Measurements from ENCODE around the gene GRID1. TPM values are rescaled to one million over a fixed set of nuclear protein-coding genes. Genes with fewer than 3 reads are reported as not detected.

The GRID1 gene
- polyA plus RNA-seq, 1 of the 3 experiments (the other 2 are of a cell fraction) = 0.13 TPM

GRCh38 chr10:86392723-86393094 is 26.1 kb upstream of the GRID1 start:
- no peaks in the 10 kb centered on the region for H4K20me1 ChIP-seq (ENCODE audit: insufficient read depth)
- no peaks in the 10 kb centered on the region for H3K9me3 ChIP-seq
- H3K27ac ChIP-seq (ENCODE audit: low read depth in 2 of 2, low read length in 1 of 2) = no peak overlapping the region
- no peak overlapping the region for H3K9ac ChIP-seq
- WGBS (ENCODE audit: low lambda C conversion rate) = 76% methylated on average over 7 of the region's 7 CpGs
- TF ChIP-seq POLR2AphosphoS5 (IDR thresholded peaks at IDR 0.05; ENCODE audit: low read depth, low read length) (no peak), IRF3 (IDR thresholded peaks at IDR 0.05; ENCODE audit: low read depth, low read length) (no peak)
- CTCF ChIA-PET = interaction anchor here (0.6 to 3.2 kb wide), 4 partner anchors 15 to 466 kb away, joined by 3 to 12 read pairs (median 8); no protein-coding TSS in a partner anchor
- H3K27me3 ChIP-seq (ENCODE audit: insufficient read depth) = no peaks in the 10 kb centered on the region; the same call in 1 of the 2 replicates
- POLR2A ChIA-PET = no interaction called here
- H3K79me2 ChIP-seq (ENCODE audit: insufficient read depth) = no peaks in the 10 kb centered on the region
- H3K36me3 ChIP-seq (replicated peaks in 1 of 2; ENCODE audit: control insufficient read depth in 1 of 2, insufficient read depth in 2 of 2, low read length in 1 of 2) = no peaks in the 10 kb centered on the region
- H3K4me3 ChIP-seq (ENCODE audit: low read depth in 2 of 2, low read length in 1 of 2) = no peak overlapping the region
- no peak for DNase-seq
- H3K4me1 ChIP-seq (ENCODE audit: control insufficient read depth in 1 of 2, insufficient read depth in 2 of 2, low read depth in 1 of 2, low read length in 1 of 2) = no peaks in the 10 kb centered on the region
- no peak overlapping the region for H3K4me2 ChIP-seq
- H2AFZ ChIP-seq (ENCODE audit: low read depth) = no peak overlapping the region
- no peaks in the 10 kb centered on the region for H3K9me2 ChIP-seq
- H3F3A ChIP-seq (replicated peaks; ENCODE audit: insufficient read depth) = no peaks in the 10 kb centered on the region

GRCh38 chr10:86391986-86392722 is 25.6 kb upstream of the GRID1 start:
- no peak for DNase-seq
- H3F3A ChIP-seq (replicated peaks; ENCODE audit: insufficient read depth) = no peaks in the 10 kb centered on the region
- no peaks in the 10 kb centered on the region for H4K20me1 ChIP-seq (ENCODE audit: insufficient read depth)
- ChIA-PET CTCF (interaction anchor here (0.5 to 3.2 kb wide), 6 partner anchors 8 to 465 kb away, joined by 3 to 12 read pairs (median 5); no protein-coding TSS in a partner anchor), POLR2A (no interaction called here)
- no peaks in the 10 kb centered on the region for H3K79me2 ChIP-seq (ENCODE audit: insufficient read depth)
- 60% methylated on average over 11 of the region's 12 CpGs for WGBS (ENCODE audit: low lambda C conversion rate)
- no peak overlapping the region for H2AFZ ChIP-seq (ENCODE audit: low read depth)
- H3K27ac ChIP-seq (ENCODE audit: low read depth in 2 of 2, low read length in 1 of 2) = no peak overlapping the region
- H3K9me2 ChIP-seq = no peaks in the 10 kb centered on the region
- no peaks in the 10 kb centered on the region; the same call in 1 of the 2 replicates for H3K27me3 ChIP-seq (ENCODE audit: insufficient read depth)
- no peaks in the 10 kb centered on the region for H3K4me1 ChIP-seq (ENCODE audit: control insufficient read depth in 1 of 2, insufficient read depth in 2 of 2, low read depth in 1 of 2, low read length in 1 of 2)
- no peak overlapping the region for H3K4me2 ChIP-seq
- no peaks in the 10 kb centered on the region for H3K36me3 ChIP-seq (replicated peaks in 1 of 2; ENCODE audit: control insufficient read depth in 1 of 2, insufficient read depth in 2 of 2, low read length in 1 of 2)
- no peak overlapping the region for H3K4me3 ChIP-seq (ENCODE audit: low read depth in 2 of 2, low read length in 1 of 2)
- no peak overlapping the region for H3K9ac ChIP-seq
- no peaks in the 10 kb centered on the region for H3K9me3 ChIP-seq
- TF ChIP-seq TCF12 (IDR thresholded peaks at IDR 0.05) (no peak), TAF1 (IDR thresholded peaks at IDR 0.05; ENCODE audit: borderline replicate concordance, low read depth, low read length) (no peak), YY1 (IDR thresholded peaks at IDR 0.05; ENCODE audit: low read depth) (no peak), RCOR1 (IDR thresholded peaks at IDR 0.05; ENCODE audit: low read length) (no peak), FOSL2 (IDR thresholded peaks at IDR 0.05; ENCODE audit: borderline replicate concordance, low read depth) (no peak), EP300 (IDR thresholded peaks at IDR 0.05; ENCODE audit: borderline replicate concordance in 1 of 2, low read depth in 1 of 2, low read length in 1 of 2) (no peak), NRF1 (IDR thresholded peaks at IDR 0.05; ENCODE audit: low read depth, low read length) (no peak), RAD21 (IDR thresholded peaks at IDR 0.05; ENCODE audit: low read length) (no peak), FOXM1 (IDR thresholded peaks at IDR 0.05; ENCODE audit: low read depth) (no peak), MXI1 (IDR thresholded peaks at IDR 0.05; ENCODE audit: low read depth, low read length) (no peak), USF1 (IDR thresholded peaks at IDR 0.05; ENCODE audit: borderline replicate concordance, low read depth) (no peak), USF2 (IDR thresholded peaks at IDR 0.05; ENCODE audit: borderline replicate concordance, low read depth, low read length) (no peak), GABPA (IDR thresholded peaks at IDR 0.05; ENCODE audit: low read depth) (no peak), NFIC (IDR thresholded peaks at IDR 0.05; ENCODE audit: borderline replicate concordance) (no peak), MEF2A (IDR thresholded peaks at IDR 0.05; ENCODE audit: borderline replicate concordance, low read depth) (no peak), REST (IDR thresholded peaks at IDR 0.05; ENCODE audit: low read depth, low read length) (no peak), EZH2phosphoT487 (IDR thresholded peaks at IDR 0.05; ENCODE audit: borderline replicate concordance, low read depth) (no peak), PBX3 (IDR thresholded peaks at IDR 0.05) (no peak)
